ENCODE data around the gene SPNS2. TPM values are rescaled to one million over a fixed set of nuclear protein-coding genes. Genes with fewer than 3 reads are reported as not detected.
A peak's percentile ranks its signal among the peaks of the same experiment; 100 is the strongest.

Gene SPNS2
- total and polyA plus RNA-seq, 10 of the 15 experiments (the other 5 are each of a cell fraction or from before 2014, with no cell fraction given), result 0.04 to 1.1 (median 0.23) TPM; not detected in 2

DNA sequence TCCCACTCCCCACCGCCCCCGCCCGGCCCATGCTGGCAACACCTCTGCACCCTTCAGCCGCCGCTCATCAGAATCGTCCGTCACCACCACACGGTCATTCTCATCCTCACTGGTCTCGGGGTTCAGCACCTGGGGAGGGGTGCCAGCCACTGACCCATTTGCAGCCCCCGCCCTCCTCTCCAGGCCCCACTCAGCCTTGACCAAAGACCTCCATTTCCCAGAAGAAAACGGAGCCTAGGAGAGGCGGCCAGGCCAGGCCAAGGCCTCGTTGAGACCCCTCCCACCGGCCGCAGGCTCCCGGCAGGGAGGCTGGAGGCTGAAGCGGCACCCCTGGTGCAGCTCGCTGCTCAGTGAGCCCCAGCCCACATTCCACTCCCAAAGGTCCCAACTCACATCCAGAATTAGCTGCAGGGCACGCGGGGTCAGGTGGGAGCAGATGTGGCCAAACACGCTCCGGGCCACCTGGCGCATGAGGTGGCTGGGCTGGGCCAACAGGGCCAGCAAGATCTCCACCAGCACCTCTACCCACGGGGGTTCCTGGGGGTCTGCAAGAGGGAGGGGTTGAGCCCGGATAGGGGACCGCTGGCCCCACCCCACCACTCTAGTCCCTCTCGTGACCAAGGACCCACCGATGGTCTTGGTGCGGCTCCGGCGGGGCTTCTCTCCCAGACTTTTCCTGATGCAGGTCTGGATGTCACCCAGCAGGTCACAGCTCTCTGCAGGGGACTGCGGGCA is 46.7 kb downstream of the SPNS2 start:
- no peak overlapping the region for H3K27ac ChIP-seq (ENCODE audit: control insufficient read depth, insufficient read depth)
- H3K4me1 ChIP-seq (ENCODE audit: control insufficient read depth, insufficient read depth, low read length), result no peaks in the 10 kb centered on the region
- no peak overlapping the region for H3K4me2 ChIP-seq (ENCODE audit: control insufficient read depth, insufficient read depth)
- no peak overlapping the region for H2AFZ ChIP-seq (ENCODE audit: control insufficient read depth, low read depth, low read length)
- H3K27me3 ChIP-seq (replicated peaks in 1 of 2; ENCODE audit: control insufficient read depth in 2 of 2, insufficient read depth in 2 of 2, low read length in 1 of 2), result no peaks in the 10 kb centered on the region
- SMC1A ChIA-PET (ENCODE audit: uncharacterized antibody, unreplicated experiment), result no interaction called here
- DNase-seq (ENCODE audit: low read depth, low spot score) (no peak), FAIRE-seq (no peak), ATAC-seq (no peak)
- in situ Hi-C loops (cut with MboI) (no loop called here), intact Hi-C loops (cut with micrococcal nuclease; ENCODE audit: unreplicated experiment) (no loop called here)
- H3K36me3 ChIP-seq (ENCODE audit: control insufficient read depth in 2 of 2, insufficient read depth in 2 of 2, low read length in 1 of 2), result peaks cover 10 to 60% of the 10 kb centered on the region in 2 experiments; a peak in 3 of 4 replicates
- H3K79me2 ChIP-seq (ENCODE audit: control insufficient read depth, insufficient read depth, low read length), result no peaks in the 10 kb centered on the region
- no peak overlapping the region for H3K9ac ChIP-seq (ENCODE audit: control insufficient read depth, insufficient read depth, low read length)
- CTCF ChIA-PET, result no interaction called here
- no peaks in the 10 kb centered on the region for H3K9me3 ChIP-seq (replicated peaks; ENCODE audit: control insufficient read depth, insufficient read depth, low read length)
- POLR2A ChIA-PET, result no interaction called here
- TF ChIP-seq FOS (IDR thresholded peaks at IDR 0.05; ENCODE audit: borderline replicate concordance, extremely low read depth, insufficient read length) (no peak), POLR2A (IDR thresholded peaks at IDR 0.05; ENCODE audit: low read depth, low read length) (peak; percentile 44)
- 92% methylated on average over 31 of the region's 32 CpGs for WGBS (ENCODE audit: insufficient coverage, insufficient replicate concordance, low lambda C conversion rate, missing lambda C conversion rate)
- no TSS peak for BruUV-seq (replicated peaks)
- H3K4me3 ChIP-seq, result no peak overlapping the region
- RAD21 ChIA-PET (ENCODE audit: unreplicated experiment), result no interaction called here
- H4K20me1 ChIP-seq (ENCODE audit: control insufficient read depth, insufficient read depth), result no peaks in the 10 kb centered on the region; the same call in none of the 2 replicates

DNA sequence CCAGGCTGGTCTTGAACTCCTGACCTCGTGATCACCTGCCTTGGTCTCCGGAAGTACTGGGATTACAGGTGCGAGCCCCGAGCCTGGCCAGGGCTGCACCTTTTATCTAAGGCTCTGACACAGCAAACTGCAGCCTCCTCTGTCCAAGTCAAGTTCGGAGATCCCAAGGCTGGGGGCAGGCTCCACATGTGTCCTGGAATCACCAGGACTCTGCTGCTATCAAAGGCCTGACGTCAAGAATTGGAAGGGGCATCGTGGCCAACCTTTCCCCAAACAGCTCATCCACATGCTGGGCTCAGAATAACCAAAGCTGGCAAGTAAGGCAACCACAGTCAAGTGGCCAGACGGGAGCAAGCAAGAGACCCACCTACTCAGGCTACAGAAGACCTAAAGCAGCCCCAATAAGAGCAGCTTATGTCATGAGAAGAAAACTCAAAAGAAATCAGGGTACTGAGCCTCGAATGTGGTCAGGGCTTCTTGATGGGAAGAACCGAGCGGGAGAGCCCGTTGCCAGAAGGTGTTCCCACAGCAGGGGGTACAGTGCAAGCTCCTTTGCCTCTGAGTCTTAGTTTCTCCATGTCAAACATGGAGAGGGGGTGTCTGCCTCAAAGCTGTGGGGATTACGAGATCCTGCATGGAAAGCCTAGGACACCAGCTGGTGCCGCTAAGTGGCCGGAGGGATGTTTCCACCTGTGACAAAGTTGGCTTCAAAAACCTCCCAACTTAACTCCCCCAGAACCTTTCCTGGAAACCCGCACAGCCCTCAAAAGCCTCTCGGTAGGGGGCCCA is 48.6 kb downstream of the SPNS2 start:
- ChIA-PET RAD21 (ENCODE audit: unreplicated experiment) (no interaction called here), CTCF (no interaction called here), POLR2A (no interaction called here), SMC1A (ENCODE audit: uncharacterized antibody, unreplicated experiment) (no interaction called here)
- Histone ChIP-seq H3K79me2 (ENCODE audit: control insufficient read depth, insufficient read depth, low read length) (no peaks in the 10 kb centered on the region), H3K4me3 (no peak overlapping the region), H3K27ac (ENCODE audit: control insufficient read depth, insufficient read depth) (no peak overlapping the region), H3K36me3 (ENCODE audit: control insufficient read depth in 2 of 2, insufficient read depth in 2 of 2, low read length in 1 of 2) (peaks cover 28 to 55% of the 10 kb centered on the region in 2 experiments), H3K9me3 (replicated peaks; ENCODE audit: control insufficient read depth, insufficient read depth, low read length) (no peaks in the 10 kb centered on the region), H3K4me2 (ENCODE audit: control insufficient read depth, insufficient read depth) (no peak overlapping the region), H3K27me3 (replicated peaks in 1 of 2; ENCODE audit: control insufficient read depth in 2 of 2, insufficient read depth in 2 of 2, low read length in 1 of 2) (no peaks in the 10 kb centered on the region), H3K4me1 (ENCODE audit: control insufficient read depth, insufficient read depth, low read length) (no peaks in the 10 kb centered on the region), H2AFZ (ENCODE audit: control insufficient read depth, low read depth, low read length) (no peak overlapping the region), H4K20me1 (ENCODE audit: control insufficient read depth, insufficient read depth) (no peaks in the 10 kb centered on the region; the same call in none of the 2 replicates), H3K9ac (ENCODE audit: control insufficient read depth, insufficient read depth, low read length) (no peak overlapping the region)
- 90% methylated on average over 17 of the region's 17 CpGs for WGBS (ENCODE audit: insufficient coverage, insufficient replicate concordance, low lambda C conversion rate, missing lambda C conversion rate)
- TF ChIP-seq RUNX3 (IDR thresholded peaks at IDR 0.05; ENCODE audit: low read length), result no peak
- no peak for TF ChIP-seq NRF1 (conservative IDR thresholded peaks at IDR 0.05; ENCODE audit: low read depth, low read length)
- TF ChIP-seq FOXK2 (IDR thresholded peaks at IDR 0.05), result no peak
- no peak for TF ChIP-seq ZNF384 (IDR thresholded peaks at IDR 0.05; ENCODE audit: borderline replicate concordance, low read depth, low read length)
- TF ChIP-seq, protein P1, sequence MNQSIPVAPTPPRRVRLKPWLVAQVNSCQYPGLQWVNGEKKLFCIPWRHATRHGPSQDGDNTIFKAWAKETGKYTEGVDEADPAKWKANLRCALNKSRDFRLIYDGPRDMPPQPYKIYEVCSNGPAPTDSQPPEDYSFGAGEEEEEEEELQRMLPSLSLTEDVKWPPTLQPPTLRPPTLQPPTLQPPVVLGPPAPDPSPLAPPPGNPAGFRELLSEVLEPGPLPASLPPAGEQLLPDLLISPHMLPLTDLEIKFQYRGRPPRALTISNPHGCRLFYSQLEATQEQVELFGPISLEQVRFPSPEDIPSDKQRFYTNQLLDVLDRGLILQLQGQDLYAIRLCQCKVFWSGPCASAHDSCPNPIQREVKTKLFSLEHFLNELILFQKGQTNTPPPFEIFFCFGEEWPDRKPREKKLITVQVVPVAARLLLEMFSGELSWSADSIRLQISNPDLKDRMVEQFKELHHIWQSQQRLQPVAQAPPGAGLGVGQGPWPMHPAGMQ (IDR thresholded peaks at IDR 0.05; ENCODE audit: borderline replicate concordance), result no peak
- TF ChIP-seq, protein P2, sequence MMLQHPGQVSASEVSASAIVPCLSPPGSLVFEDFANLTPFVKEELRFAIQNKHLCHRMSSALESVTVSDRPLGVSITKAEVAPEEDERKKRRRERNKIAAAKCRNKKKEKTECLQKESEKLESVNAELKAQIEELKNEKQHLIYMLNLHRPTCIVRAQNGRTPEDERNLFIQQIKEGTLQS (IDR thresholded peaks at IDR 0.05; ENCODE audit: borderline replicate concordance, extremely low read depth, low read depth, low read length), result no peak
- no peak for TF ChIP-seq RAD21 (IDR thresholded peaks at IDR 0.05; ENCODE audit: insufficient read depth, low read depth, low read length)
- in situ Hi-C loops (cut with MboI) (no loop called here), intact Hi-C loops (cut with micrococcal nuclease; ENCODE audit: unreplicated experiment) (no loop called here)
- ATAC-seq (no peak), DNase-seq (ENCODE audit: low read depth, low spot score) (no peak), FAIRE-seq (no peak)
- no TSS peak for BruUV-seq (replicated peaks)
